Islet of Langerhans (tissue), 1 donor: ENCODE measurements around the gene CALN1.
"Not testable (repeated sequence)": the region's sequence is repeated elsewhere in the genome, so short reads cannot be mapped to it uniquely, and the experiment has no call there.

Experiments
- FAIRE-seq: peaks from one replicate; lab custom pipeline; 2011; peaks lifted over from hg19 to GRCh38; lab: Jason Lieb, UNC

Gene CALN1

DNA sequence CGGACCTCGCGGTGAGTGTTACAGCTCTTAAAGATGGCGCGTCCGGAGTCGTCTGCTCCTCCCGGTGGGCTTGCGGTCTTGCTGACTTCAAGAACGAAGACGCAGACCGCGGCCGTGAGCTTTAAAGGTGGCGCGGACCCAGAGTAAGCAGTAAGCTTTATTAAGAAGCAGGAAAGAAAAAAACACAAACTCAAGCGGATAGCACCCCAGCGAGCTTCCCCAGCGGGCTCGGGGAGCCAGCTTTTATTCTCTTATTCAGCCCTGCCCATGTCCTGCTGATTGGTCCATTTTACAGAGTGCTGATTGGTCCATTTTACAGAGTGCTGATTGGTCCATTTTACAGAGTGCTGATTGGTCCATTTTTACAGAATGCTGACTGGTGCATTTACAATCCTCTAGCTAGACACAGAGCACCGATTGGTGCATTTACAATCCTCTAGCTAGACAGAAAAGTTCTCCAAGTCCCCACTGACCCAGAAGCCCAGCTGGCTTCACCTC, at the start of gene CALN1:
Gene CALN1, minus strand, starts transcription at position 218 of the 498 bp plus-strand sequence.
- FAIRE-seq: not testable (repeated sequence)

DNA sequence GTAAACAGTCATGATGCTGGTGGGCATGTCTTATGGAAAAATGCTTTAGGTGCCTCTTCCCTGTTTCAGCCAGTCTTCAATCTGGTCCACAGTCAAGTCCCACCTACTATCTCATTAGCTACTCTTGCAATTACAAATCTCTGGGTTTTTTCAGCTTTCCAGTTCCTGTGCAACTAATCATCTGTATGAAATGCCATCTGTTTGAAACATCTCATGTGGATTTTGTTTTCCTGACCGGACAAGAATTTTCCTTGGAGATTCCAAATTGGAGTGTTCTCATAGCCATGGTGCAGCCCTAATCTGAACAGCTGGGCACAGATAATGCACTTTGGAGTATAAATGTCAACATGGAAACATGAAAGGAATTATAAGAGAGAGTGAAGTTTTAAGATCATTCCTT, 41.3 kb upstream of the CALN1 start:
- FAIRE-seq: no peak

DNA sequence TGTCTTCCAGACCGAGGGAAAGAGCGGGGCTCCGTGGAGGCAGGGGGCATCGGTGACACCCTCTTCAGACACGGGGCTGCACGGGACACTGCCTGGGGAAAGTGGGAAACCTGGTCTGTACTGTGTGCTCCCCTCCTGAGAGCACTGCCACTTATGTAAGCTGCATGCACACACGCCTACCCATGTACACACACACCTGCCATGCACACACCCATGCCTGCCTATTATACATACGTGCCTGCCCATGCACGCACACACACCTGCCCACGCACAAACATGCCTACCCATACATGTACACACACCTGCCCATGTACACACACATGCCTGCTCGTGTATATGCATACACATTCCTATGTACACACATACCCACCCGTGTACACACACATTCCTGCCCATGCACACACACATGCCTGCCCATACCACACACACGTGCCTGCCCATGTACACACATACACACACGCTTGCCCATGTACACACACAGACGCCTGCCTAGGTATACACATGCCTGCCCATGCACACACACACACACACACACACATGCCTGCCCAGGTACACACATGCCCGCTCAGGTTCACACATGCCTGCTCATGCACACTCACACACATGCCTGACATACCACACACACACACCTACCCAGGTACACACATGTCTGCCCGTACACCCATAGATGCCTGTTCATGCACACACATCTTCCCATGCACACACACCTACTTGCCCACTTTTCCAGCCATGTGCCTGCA, 35.5 kb upstream of the CALN1 start:
- FAIRE-seq: no peak

DNA sequence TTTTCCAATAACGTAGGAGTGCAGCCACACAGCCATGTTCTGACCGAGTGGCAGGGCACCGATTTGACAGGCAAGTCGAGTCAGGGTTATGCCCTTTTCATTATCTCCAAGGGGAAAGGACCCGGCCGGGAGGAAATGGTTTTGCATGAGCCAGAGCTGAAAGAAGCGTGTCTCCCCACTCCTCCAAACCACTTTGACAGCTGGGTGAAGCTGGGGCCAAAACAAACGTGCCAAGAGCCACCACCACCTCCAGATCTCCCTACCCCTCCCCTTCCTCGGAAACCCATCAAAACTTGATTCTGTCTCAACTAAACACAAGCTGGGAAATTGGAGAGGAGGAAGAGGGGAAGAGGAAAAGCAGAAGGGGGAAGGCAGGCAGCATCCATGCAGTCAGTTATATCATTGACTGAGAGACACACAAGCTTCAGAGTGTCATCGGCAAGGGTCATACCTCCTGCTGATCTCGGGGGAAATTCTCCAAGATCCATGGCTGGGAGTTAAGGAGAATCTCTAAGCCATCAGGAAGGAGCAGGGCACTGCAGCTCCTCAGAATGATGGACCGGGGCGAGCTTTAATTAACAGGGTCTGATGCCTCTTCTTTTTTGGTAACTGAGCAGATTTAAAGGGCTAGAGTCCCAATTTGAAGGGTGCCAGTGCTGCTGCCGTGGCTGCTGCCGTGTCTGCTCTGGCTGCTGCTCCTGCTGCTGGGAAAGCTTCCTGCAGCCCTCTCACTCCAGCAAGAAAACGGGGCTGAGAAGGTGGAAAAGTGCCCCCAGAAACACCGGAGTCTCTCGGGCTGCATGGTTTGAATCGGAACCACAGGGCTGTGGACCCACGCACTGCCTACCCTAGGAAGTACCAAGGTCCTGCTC, 34.7 kb upstream of the CALN1 start:
- FAIRE-seq: no peak

DNA sequence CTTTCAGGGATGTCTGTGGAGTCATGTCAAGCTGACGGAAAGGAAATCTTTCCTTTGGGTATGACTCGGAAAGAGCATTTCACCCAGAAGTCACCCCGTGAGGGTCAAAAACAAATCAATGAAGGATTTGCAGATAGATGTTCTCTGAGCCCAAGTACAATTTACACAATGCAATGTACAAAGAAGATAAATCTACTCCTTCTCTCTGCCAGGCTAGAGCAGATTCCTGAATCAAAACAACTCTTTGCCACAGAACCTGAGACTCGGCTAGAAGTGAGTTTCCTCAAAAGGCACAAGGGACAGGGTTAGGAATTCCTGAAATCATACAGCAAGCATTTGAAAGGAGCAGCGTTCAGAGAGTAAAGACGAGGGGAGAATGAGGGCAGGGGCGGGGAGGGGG, 34.0 kb upstream of the CALN1 start:
- no peak for FAIRE-seq

DNA sequence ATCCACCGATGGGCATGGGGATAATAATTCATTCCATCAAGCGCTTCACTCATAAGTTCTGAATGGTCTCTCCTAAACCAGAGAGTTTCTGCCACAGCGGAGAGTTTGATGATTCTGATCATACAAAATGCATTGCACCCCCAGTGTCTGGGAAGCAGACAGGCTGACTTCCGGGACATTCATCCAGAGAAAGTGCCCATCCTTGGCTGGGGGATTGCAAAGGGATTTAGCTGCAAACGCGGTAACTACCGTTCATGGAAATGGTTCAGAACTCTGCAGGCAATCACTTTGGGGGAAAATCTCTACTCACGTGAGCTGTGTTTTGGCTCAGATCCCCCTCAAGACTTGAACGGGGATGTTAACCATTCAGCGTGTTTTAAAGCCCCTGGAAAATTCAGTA, 33.4 kb upstream of the CALN1 start:
- no peak for FAIRE-seq

DNA sequence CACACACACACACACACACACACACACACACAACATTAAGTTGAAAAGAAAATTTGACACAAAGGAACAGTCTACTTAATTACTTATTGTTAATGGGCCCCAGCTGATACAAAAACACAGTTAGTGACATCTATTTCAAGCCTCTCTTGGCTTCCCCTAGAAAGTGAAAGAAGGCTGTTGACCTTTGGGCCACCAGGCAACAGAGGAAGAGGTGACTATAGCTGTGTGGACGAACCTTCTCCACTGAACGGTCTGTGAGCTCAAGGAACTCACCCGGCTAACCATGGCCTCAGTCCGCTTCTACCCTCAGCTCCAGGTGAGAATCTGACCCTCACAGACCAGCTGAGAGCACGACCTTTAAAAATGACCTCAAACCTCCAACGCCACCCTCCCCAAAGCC, 32.9 kb upstream of the CALN1 start:
- FAIRE-seq: no peak

DNA sequence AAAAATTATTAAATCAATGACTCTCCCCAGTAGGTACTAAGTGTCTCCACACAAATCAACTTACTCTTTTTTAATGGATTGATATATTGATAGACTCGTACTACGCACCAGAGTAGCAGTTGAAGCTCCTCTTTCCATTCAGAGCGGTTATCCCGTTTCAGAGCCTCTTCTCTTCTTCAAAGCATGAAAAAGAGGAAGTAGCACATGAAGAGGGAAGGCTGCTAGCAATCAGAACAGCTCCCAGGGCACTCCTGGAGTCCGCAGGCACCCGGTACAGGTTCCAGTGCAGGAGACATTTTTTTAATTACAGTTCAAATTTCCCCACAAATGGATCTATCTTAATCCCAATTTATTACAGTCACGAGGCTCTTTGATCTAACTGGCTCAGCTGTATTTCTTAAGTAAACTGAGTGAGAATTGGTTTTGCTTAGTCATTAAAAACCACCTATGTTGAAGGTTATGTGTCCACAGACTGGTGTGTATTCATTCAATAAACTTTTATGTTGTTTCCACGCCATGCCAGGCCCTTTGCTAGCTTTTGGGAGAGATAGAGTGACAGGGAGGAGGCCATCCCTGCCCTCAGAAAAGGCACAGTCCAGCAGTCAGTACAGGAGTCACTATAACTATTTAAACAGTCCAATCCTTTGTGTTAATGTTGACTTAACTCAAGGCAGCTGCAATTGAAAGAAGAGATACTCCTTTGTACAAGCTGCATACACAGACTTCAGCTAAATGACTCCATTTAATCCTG, 32.1 kb upstream of the CALN1 start:
- no peak for FAIRE-seq

DNA sequence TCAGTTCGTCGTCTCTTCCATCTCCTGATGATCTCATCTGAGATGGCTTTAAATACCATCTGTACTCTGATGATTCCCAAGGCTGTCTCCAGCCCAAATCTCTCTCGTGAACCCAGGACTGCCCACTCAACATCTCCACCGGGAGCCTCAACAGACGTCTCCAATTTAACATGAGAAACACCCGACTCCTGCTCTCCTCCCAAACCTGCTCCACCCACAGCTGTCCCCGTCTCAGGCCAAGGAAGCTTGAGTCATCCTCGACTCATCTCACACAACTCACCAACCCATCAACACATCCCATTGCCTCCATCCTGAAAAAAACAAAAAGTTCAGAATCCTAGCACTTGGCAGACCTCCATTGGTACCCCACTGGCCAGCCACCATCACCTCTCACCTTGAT, 29.7 kb upstream of the CALN1 start:
- FAIRE-seq: no peak

DNA sequence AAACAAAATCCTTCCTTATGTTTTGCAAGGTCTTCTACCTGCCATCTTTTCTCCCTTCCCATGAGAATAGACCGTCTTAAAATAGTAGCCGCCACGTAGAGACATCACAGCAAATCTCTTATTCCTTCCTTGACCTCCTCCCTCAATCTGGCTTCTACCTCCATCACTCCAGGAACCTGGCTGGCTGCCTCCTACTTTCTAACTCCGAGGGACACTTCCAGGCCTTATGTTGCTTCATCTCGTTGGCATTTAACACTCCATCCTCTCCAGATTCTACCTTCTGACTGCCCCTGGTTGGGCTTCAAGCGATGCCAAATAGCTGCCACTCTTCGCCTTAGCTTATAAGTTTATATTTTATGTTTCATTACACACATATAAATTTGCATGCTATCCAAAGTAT, 26.4 kb upstream of the CALN1 start:
- no peak for FAIRE-seq

DNA sequence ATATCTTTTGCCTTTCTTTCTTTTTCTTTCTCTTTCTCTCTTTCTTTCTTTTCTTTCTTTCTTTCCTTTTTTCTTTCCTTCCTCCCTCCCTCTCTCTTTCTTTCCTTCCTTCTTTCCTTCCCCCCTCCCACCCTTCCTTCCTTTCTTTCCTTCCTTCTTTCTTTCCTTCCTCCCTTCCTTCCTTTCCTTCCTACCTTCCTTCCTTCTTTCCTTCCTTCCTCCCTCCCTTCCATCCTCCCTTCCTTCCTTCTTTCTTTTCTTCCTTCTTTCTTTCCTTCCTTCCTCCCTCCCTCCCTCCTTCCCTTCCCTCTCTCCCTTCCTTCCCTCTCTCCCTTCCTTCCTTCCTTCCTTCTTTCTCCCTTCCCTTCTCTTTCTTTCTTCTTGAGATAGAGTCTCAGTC, 25.5 kb upstream of the CALN1 start:
- FAIRE-seq: no peak

DNA sequence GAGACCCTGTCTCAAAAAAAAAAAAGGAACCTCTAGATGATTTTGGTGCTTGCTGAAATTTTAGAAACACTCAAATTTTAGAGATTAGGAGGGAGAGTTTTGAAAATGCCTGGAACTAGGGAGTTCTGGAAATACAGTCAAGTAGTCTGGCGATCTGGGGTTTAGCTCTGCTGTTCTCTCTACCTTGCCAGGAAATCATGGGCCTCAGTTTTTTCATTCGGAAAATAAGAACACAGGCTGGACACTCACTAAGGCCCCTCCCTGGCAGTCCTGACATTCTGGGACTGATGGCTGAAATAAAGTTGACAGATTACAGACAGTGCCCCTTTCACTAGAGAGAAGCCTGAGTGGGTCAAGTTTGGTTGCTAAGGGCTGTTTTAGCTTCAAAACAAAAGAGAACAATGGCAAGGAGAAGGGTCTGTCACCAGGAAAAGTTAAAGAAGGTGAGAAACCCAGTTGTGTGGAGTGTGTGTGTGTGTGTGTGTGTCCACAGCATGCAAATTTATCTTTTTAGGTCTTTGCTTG, 25.0 kb upstream of the CALN1 start:
- FAIRE-seq: no peak

DNA sequence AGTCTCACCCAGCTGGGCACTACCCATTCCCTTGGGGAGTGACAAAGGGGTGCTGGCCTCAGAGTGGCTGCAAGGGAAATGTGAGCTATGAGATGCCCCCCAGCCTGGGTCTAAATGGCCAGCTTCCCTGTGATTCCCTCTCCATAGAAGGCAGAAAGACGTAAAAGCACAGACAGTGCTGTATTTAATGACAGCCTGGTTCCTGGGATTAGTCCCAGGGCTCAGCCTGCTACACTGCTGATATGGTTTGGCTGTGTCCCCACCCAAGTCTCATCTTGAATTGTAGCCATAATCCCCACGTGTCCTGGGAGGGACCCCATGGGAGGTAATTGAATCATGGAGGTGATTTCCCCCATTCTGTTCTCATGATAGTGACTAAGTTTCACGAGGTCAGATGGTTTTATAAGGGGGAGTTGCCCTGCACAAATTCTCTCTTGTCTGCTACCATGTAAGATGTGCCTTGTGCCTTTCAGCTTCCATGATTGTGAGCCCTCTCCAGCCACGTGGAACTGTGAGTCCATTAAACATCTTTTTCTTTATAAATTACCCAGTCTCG, 23.9 kb upstream of the CALN1 start:
- FAIRE-seq: no peak

DNA sequence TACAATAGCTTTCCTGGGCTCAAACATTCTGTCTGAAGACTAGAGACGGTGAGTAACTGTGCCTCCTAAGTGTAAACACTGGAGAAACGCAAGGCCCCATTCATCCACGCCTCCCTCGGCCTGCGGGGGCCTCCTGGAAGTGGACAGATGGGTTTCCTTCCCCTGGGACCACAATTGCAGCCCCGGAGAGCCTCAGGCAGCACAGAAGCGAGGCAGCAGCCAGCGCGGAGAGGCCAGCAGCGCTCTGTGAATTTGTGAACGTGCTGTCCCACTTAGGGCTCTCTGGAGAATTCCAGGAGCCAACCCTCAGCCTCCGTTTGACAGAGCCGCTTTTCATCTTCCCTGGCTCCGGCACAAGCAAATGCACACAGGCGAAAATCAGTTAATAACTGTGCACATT, 23.2 kb upstream of the CALN1 start:
- FAIRE-seq: no peak

DNA sequence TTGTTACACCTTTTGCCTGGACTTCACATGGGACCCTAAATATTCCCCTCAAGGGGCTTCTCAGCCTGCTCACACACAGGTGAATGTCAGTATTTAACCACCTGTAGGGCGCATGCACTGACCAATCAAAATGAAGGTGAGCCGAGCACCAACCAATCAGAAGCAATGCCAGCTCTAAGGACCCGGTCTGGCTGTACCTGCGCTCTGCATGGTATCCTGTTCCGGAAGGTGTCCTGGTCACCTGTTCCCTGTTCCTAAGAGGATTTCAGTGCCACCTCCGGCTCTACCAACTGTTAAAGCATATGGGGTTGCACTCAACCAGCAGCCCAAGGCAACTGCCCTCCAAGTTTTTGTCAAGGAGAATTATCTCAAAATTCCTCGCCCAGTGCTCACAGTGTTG, 18.4 kb upstream of the CALN1 start:
- no peak for FAIRE-seq

DNA sequence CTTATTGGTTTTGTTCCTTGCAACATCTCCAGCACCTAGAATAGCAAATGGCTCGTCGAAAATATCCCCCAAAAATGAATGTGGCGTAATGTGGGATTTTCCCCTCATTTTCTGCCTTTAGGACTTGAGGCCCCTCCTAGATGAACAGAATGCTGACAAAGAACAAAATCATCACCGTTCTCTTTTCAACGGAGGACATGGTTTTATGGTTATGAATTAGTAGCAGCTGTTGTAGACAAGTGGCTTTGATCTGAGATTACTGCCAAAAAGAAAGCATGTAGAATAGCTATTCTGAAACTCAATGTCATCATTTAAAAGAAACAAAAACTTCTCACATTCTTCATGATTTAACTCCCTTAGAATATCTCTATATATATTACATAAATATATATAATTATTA, 17.2 kb upstream of the CALN1 start:
- no peak for FAIRE-seq

DNA sequence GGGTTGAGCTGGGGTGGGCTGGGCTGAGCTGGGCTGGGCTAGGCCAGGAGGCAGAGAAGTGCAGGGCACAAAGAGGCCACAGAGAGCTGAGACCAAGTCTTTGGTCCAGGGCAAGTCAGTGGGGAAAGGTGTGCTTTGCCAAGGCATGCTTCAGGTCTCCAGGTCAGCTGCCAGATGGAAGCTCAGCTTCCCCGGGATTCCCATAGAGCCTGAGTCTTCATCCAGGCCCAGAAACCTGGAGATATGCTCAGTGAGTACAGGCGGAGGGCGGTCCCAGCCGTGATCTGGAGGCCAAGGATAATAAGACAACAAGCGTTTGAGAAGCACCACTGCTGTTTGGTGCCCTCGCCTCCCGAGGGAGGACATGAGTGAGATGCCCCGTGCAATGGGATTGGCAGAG, 4.7 kb upstream of the CALN1 start:
- FAIRE-seq: no peak

DNA sequence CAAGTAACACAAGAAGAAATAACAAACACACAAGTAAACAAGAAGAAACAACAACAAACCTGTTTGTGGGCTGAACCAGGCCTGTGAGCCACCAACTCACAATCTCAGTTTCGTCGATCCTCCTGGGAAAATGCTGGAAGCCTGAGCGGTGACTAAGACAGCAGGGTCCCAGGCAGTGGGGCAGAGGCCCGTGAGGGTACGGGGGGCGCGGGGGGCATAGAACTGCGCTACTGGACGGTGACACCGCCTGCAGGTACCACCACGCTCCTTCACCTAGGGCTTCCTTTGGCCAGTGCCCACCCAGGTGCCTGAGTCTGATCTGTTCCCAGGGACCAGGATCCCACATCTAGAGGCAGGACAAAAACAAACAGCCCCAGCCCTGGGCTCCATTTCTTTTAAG, 3.4 kb upstream of the CALN1 start:
- no peak for FAIRE-seq

DNA sequence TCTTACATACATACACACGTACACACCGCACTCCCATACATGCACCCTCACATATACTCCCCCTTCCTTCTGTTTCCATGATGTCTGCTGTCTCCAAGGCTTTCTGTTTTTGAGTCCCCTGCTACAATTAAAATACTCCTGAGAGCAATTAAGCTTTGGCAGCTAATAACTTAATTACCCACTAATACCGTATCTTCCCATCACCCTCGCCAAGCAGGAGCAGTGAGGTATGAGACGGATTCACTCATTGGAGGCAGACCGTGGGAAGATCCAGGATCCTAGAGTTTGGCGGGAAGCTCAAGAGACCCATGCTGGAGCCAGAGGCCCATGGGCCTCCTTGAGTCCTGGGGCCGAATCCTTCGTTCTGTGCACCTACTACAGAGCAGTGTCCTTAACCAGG, 1.7 kb upstream of the CALN1 start:
- no peak for FAIRE-seq

DNA sequence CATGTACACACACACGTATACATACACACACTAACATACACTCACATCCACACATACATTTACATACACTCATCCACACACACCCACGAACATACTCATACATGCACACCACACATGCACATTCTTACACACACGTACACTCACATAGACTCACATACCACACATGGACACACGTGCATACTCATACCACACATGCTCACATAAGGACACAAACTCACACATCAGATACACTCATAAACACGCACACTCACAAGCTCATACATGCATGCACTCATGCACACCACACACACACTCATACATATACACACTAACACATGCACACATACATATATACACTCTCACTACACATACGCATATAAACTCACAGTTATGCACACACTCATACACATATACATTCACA, 1.2 kb upstream of the CALN1 start:
- FAIRE-seq: no peak

DNA sequence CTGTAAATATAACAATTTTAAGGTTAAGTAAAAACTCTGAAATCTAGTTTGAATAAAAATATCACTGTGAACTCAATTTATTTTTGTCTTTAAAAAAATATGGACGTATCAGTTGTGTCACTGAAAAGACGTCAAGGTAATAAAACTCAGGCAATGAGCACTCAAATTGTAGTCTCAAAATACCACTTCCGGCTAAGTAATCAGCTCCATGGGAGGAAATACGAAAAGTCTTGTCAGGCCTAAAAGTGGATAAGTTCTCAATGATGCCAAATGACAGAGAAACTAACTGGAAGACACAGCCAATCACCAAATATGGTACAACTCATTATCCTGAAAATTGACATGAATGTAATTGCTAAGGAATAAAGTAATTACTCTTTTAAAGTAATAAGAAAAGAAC, 719 bp downstream of the CALN1 start:
- no peak for FAIRE-seq

DNA sequence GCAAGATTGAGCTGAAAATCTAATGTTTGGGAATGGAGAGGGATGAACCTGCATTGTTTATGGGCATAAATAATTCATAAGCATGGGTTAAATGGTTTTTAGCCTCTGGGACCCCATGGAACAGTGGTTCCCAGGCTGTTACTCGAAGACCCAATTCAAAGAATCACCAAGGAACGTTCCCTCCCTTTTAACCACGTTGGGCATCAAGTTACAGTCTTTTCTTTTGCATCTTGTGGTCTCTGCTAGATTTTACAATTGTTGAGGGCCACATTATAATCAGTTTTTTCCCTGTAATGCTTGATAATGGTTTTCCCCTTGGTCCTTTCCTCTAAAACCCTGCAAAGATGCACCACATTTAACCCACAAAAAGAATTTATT, 2.5 kb downstream of the CALN1 start:
- FAIRE-seq: no peak
